HepG2 (cell line): Measurements from ENCODE around the gene MT1M. TPM values are rescaled to one million over a fixed set of nuclear protein-coding genes. Genes with fewer than 3 reads are reported as not detected.

ENCODE experiments used
- ATAC-seq: fragments of 200-7000 bp; cut with Tn5 transposase; 3 replicates; pipeline ENCODE4 v1.9.1; 2020; ENCODE audit warnings: mild to moderate bottlenecking, moderate library complexity
- BruUV-seq: library from RNA; stranded (reverse); fragments of 400-500 nt; replicated peaks from 2 replicates; lab custom pipeline; 2021; lab: Mats Ljungman, UMichigan
- CTCF ChIA-PET: fragments of 300-600 bp; formaldehyde crosslinking; extraction: SDS; loops from one replicate; lab custom pipeline; 2021; ENCODE audit warnings: low total read pairs, inconsistent platforms, low intra/inter-chr PET ratio; lab: Yijun Ruan, JAX
- POLR2A ChIA-PET: fragments of 350-600 bp; sonication (Branson Sonifier 250); formaldehyde crosslinking; loops from one replicate; lab custom pipeline; 2020; ENCODE audit warnings: antibody characterized with exemption, inconsistent platforms; lab: Yijun Ruan, JAX
- DNase-seq: peaks from one replicate; pipeline ENCODE4 v3.0.0-alpha.2; 2015; ENCODE audit warnings: low spot score
- FAIRE-seq: peaks from 3 replicates; lab custom pipeline; 2011; peaks lifted over from hg19 to GRCh38; lab: Jason Lieb, UNC
- H2AFZ ChIP-seq: one replicate; pipeline ENCODE4 v1.6.1; 2011; ENCODE audit warnings: low read length, inconsistent platforms
- H3K27ac ChIP-seq: fragments of 300-600 bp; 3 replicates; pipeline ENCODE4 v1.8.0; 2011; ENCODE audit warnings: mixed run types, mild to moderate bottlenecking, mixed read lengths, low read length, inconsistent platforms; ENCODE audit not compliant: insufficient read depth; ENCODE audit errors: extremely low read length
- H3K27me3 ChIP-seq, 2 experiments: fragments of 200-600 bp in 1 of 2; 2 replicates in 1 of 2; 3 replicates in 1 of 2; pipeline versions ENCODE4 v1.6.0 to v1.8.0; 2011; ENCODE audit warnings: low read length in 2 of 2, mild to moderate bottlenecking in 2 of 2, moderate library complexity in 2 of 2, inconsistent platforms in 1 of 2; ENCODE audit not compliant: insufficient read depth in 2 of 2, control insufficient read depth in 1 of 2
- H3K36me3 ChIP-seq, 2 experiments: fragments of 200-600 bp in 1 of 2; replicated peaks in 1 of 2; 2 replicates in 1 of 2; 3 replicates in 1 of 2; pipeline versions ENCODE4 v1.5.1 to v1.8.0; 2011; ENCODE audit warnings: low read length in 2 of 2, inconsistent platforms in 1 of 2; ENCODE audit not compliant: insufficient read depth in 2 of 2, control insufficient read depth in 1 of 2
- H3K4me1 ChIP-seq: 2 replicates; pipeline ENCODE4 v1.5.1; 2012; ENCODE audit warnings: low read length, inconsistent platforms; ENCODE audit not compliant: insufficient read depth
- H3K4me2 ChIP-seq: 2 replicates; pipeline ENCODE4 v1.6.0; 2011; ENCODE audit warnings: low read depth, low read length, inconsistent platforms
- H3K4me3 ChIP-seq, 3 experiments: fragments of 200-600 bp in 1 of 3; sonication (generic), shearing (Covaris generic) in 1 of 3; replicated peaks in 1 of 3; 2 replicates each; pipeline ENCODE4 v1.5.1; 2011 to 2016; ENCODE audit warnings: low read length in 3 of 3, inconsistent platforms in 2 of 3, low read depth in 2 of 3, mild to moderate bottlenecking in 2 of 3, control low read depth in 1 of 3, mixed read lengths in 1 of 3; ENCODE audit not compliant: insufficient read depth in 1 of 3
- H3K79me2 ChIP-seq: one replicate; pipeline ENCODE4 v1.6.1; 2011; ENCODE audit warnings: low read length, inconsistent platforms; ENCODE audit not compliant: insufficient read depth
- H3K9ac ChIP-seq: 2 replicates; pipeline ENCODE4 v1.6.0; 2011; ENCODE audit warnings: mild to moderate bottlenecking, low read depth, low read length, inconsistent platforms; ENCODE audit not compliant: insufficient read depth
- H3K9me3 ChIP-seq: 2 replicates; pipeline ENCODE4 v1.5.1; 2012; ENCODE audit warnings: mild to moderate bottlenecking, low read length
- H4K20me1 ChIP-seq: 2 replicates; pipeline ENCODE4 v1.6.0; 2011; ENCODE audit warnings: inconsistent platforms, mild to moderate bottlenecking, low read length, moderate library complexity; ENCODE audit not compliant: insufficient read depth
- ATF3 ChIP-seq: sonication (generic); formaldehyde crosslinking; IDR thresholded peaks from 2 replicates; pipeline ENCODE4 v1.4.0; 2020; ENCODE audit warnings: missing genetic modification reagents
- ATF4 ChIP-seq, 2 experiments: fragments of 450-650 bp in 1 of 2; sonication (generic) in 1 of 2; formaldehyde crosslinking; IDR thresholded peaks; 2 replicates each; pipeline versions ENCODE4 v1.5.0 to v1.8.0; 2020 to 2022; ENCODE audit warnings: mild to moderate bottlenecking in 1 of 2, missing genetic modification reagents in 1 of 2
- CREM ChIP-seq, 2 experiments: sonication (generic) in 1 of 2; formaldehyde crosslinking in 1 of 2; IDR thresholded peaks; 2 replicates each; pipeline versions ENCODE4 v1.4.0 to v1.6.1; 2016 to 2020; ENCODE audit warnings: antibody characterized with exemption in 1 of 2, mild to moderate bottlenecking in 1 of 2, missing genetic modification reagents in 1 of 2
- DMTF1 ChIP-seq: sonication (generic); formaldehyde crosslinking; IDR thresholded peaks from 2 replicates; pipeline ENCODE4 v1.4.0; 2020; ENCODE audit warnings: mild to moderate bottlenecking, missing genetic modification reagents
- KLF13 ChIP-seq: sonication (generic); formaldehyde crosslinking; IDR thresholded peaks from 2 replicates; pipeline ENCODE4 v1.4.0; 2020; ENCODE audit warnings: mild to moderate bottlenecking, missing genetic modification reagents
- RORA ChIP-seq: sonication (generic); formaldehyde crosslinking; IDR thresholded peaks from 2 replicates; pipeline ENCODE4 v1.5.0; 2020; ENCODE audit warnings: mild to moderate bottlenecking, missing genetic modification reagents, moderate library complexity
- STAT5B ChIP-seq: sonication (generic); formaldehyde crosslinking; IDR thresholded peaks from 2 replicates; pipeline ENCODE4 v1.4.0; 2020; ENCODE audit warnings: missing genetic modification reagents
- TCF12 ChIP-seq, 2 experiments: fragments of 450-650 bp in 1 of 2; sonication (generic) in 1 of 2; formaldehyde crosslinking in 1 of 2; IDR thresholded peaks; 2 replicates each; pipeline versions ENCODE4 v1.6.1 to v1.8.0; 2017 to 2022; ENCODE audit warnings: antibody characterized with exemption in 1 of 2, mild to moderate bottlenecking in 1 of 2, missing genetic modification reagents in 1 of 2, moderate library complexity in 1 of 2
- TEF ChIP-seq: sonication (generic); formaldehyde crosslinking; IDR thresholded peaks from 2 replicates; pipeline ENCODE4 v1.5.0; 2020; ENCODE audit warnings: missing genetic modification reagents
- XRCC5 ChIP-seq: fragments of 200-400 bp; formaldehyde crosslinking; optimal IDR thresholded peaks from 2 replicates; pipeline ENCODE3; 2017; ENCODE audit warnings: mild to moderate bottlenecking, low read length
- ZFP1 ChIP-seq: IDR thresholded peaks from 2 replicates; pipeline ENCODE4 v1.6.1; 2016
- ZGPAT ChIP-seq: IDR thresholded peaks from 2 replicates; pipeline ENCODE4 v1.6.1; 2016; ENCODE audit warnings: mild to moderate bottlenecking
- ZNF362 ChIP-seq: sonication (generic); formaldehyde crosslinking; IDR thresholded peaks from 2 replicates; pipeline ENCODE4 v1.4.0; 2020; ENCODE audit warnings: missing genetic modification reagents, mild to moderate bottlenecking, borderline replicate concordance
- ZNF468 ChIP-seq: sonication (generic); formaldehyde crosslinking; IDR thresholded peaks from 2 replicates; pipeline ENCODE4 v1.8.0; 2022; ENCODE audit warnings: mild to moderate bottlenecking, moderate library complexity, missing genetic modification reagents
- ZNF570 ChIP-seq: sonication (generic); formaldehyde crosslinking; IDR thresholded peaks from 2 replicates; pipeline ENCODE4 v1.4.0; 2020; ENCODE audit warnings: mild to moderate bottlenecking, missing genetic modification reagents, borderline replicate concordance
- ZNF589 ChIP-seq: sonication (generic); formaldehyde crosslinking; conservative IDR thresholded peaks from 2 replicates; pipeline ENCODE4 v1.8.0; 2022; ENCODE audit warnings: mild to moderate bottlenecking, moderate library complexity, missing genetic modification reagents
- ZNF619 ChIP-seq: sonication (generic); formaldehyde crosslinking; IDR thresholded peaks from 2 replicates; pipeline ENCODE4 v1.4.0; 2020; ENCODE audit warnings: mild to moderate bottlenecking, missing genetic modification reagents
- ZNF629 ChIP-seq: sonication (generic); formaldehyde crosslinking; conservative IDR thresholded peaks from 2 replicates; pipeline ENCODE4 v1.5.0; 2020; ENCODE audit warnings: missing genetic modification reagents
- ZSCAN31 ChIP-seq: sonication (generic); formaldehyde crosslinking; IDR thresholded peaks from 2 replicates; pipeline ENCODE4 v1.5.0; 2020; ENCODE audit warnings: low read depth, mild to moderate bottlenecking, missing genetic modification reagents
- whole genome bisulfite sequencing: methylation state at CpG from one replicate; pipeline ENCODE4 v1.1.6; 2017; ENCODE audit warnings: low lambda C conversion rate; 5-methylcytosine and 5-hydroxymethylcytosine counted together
- in situ Hi-C: cut with HindIII; loops from 2 replicates; pipeline ENCODE4 v1.10.0; 2017; ENCODE audit warnings: low pct_unique_long_range_greater_than_20kb; ENCODE audit not compliant: extremely low pct_ligation_motif_present
- intact Hi-C: fragments of 100-400 bp; cut with micrococcal nuclease; formaldehyde crosslinking; loops from one replicate; pipeline ENCODE4 v1.10.0; 2022; ENCODE audit not compliant: unreplicated experiment
- polyA plus RNA-seq, 8 experiments: library from polyadenylated mRNA; depleted of rRNA in 3 of 8; stranded (reverse) in 7 of 8; unstranded in 1 of 8; fragments of >200 nt; fragmentation: Illumina TruSeq in 4 of 8; extraction: Trizol in 4 of 8; gene quantifications; 2 replicates each; pipeline versions ENCODE4 v1.2.1 to v1.2.3, GENCODE V29; 2011 to 2016; ENCODE audit warnings: low read depth in 4 of 8, missing spikeins in 1 of 8, mixed read lengths in 1 of 8; ENCODE audit not compliant: insufficient read depth in 1 of 8
- total RNA-seq, 5 experiments: library from RNA; depleted of rRNA; stranded (reverse); fragments of >200 nt; fragmentation: Illumina TruSeq; extraction: Trizol; gene quantifications; 2 replicates each; pipeline ENCODE4 v1.2.3, GENCODE V29; 2016; ENCODE audit warnings: low read depth in 1 of 5

MT1M gene
- total and polyA plus RNA-seq, 2 of the 13 experiments (the other 11 are each of a cell fraction or from before 2014, with no cell fraction given), result 4.6 TPM; not detected in 1

GRCh38 chr16:56588781-56589140, 43.7 kb upstream of the MT1M start:
- FAIRE-seq (no peak), DNase-seq (no peak), ATAC-seq (no peak)
- Histone ChIP-seq H2AFZ (no peak overlapping the region), H3K27me3 (peaks cover 6 to 45% of the 10 kb centered on the region in 2 experiments; a peak in 4 of 5 replicates), H3K9ac (no peak overlapping the region), H3K4me2 (no peak overlapping the region), H3K36me3 (no peaks in the 10 kb centered on the region), H4K20me1 (no peaks in the 10 kb centered on the region), H3K79me2 (no peaks in the 10 kb centered on the region), H3K27ac (no peak overlapping the region), H3K4me1 (peaks cover 8% of the 10 kb centered on the region), H3K9me3 (no peaks in the 10 kb centered on the region), H3K4me3 (no peak overlapping the region)
- intact Hi-C loops, result no loop called here
- 50% methylated on average over 9 of the region's 9 CpGs for WGBS
- ChIA-PET POLR2A (no interaction called here), CTCF (no interaction called here)
- in situ Hi-C loops, result no loop called here
- no TSS peak for BruUV-seq
- no peak for TF ChIP-seq KLF13
- TF ChIP-seq ATF4 (CRISPR knock-in tag; IDR thresholded peaks at IDR 0.05), result no peak
- no peak for TF ChIP-seq ZNF629 (CRISPR knock-in tag)
- no peak for TF ChIP-seq RORA (CRISPR knock-in tag)
- no peak for TF ChIP-seq ZGPAT (CRISPR knock-in tag)
- TF ChIP-seq ATF3 (CRISPR knock-in tag), result no peak
- TF ChIP-seq ZNF619, result no peak
- no peak for TF ChIP-seq ZNF589
- TF ChIP-seq CREM (IDR thresholded peaks at IDR 0.05), result no peak
- TF ChIP-seq CREM (CRISPR knock-in tag; IDR thresholded peaks at IDR 0.05), result no peak
- TF ChIP-seq ZNF468 (CRISPR knock-in tag), result no peak
- TF ChIP-seq XRCC5, result no peak
- TF ChIP-seq ZNF570 (CRISPR knock-in tag), result no peak
- no peak for TF ChIP-seq TCF12 (IDR thresholded peaks at IDR 0.05)
- TF ChIP-seq TCF12 (CRISPR knock-in tag; IDR thresholded peaks at IDR 0.05), result no peak
- no peak for TF ChIP-seq ZSCAN31 (CRISPR knock-in tag)
- no peak for TF ChIP-seq STAT5B (CRISPR knock-in tag)
- TF ChIP-seq DMTF1, result no peak
- no peak for TF ChIP-seq TEF (CRISPR knock-in tag)
- no peak for TF ChIP-seq ZFP1 (CRISPR knock-in tag)
- TF ChIP-seq ZNF362 (CRISPR knock-in tag), result no peak
